Endothelial cell (in vitro differentiated cells): Measurements from ENCODE around the gene DCAF12. TPM values are rescaled to one million over a fixed set of nuclear protein-coding genes. Genes with fewer than 3 reads are reported as not detected.
A peak's percentile ranks its signal among the peaks of the same experiment; 100 is the strongest.

Experiments used
- DNase-seq: peaks from one replicate; pipeline ENCODE4 v3.0.0; 2021; ENCODE audit warnings: low spot score
- H3K27ac Mint-ChIP-seq: one replicate; pipeline ENCODE4 v1.8.0; 2021; ENCODE audit warnings: mixed read lengths, inconsistent platforms; ENCODE audit not compliant: unreplicated experiment
- H3K27me3 Mint-ChIP-seq: one replicate; pipeline ENCODE4 v1.8.0; 2021; ENCODE audit warnings: mild to moderate bottlenecking, moderate library complexity, mixed read lengths, inconsistent platforms; ENCODE audit not compliant: unreplicated experiment
- H3K36me3 Mint-ChIP-seq: one replicate; pipeline ENCODE4 v1.8.0; 2021; ENCODE audit warnings: mild to moderate bottlenecking, low read depth, mixed read lengths, inconsistent platforms; ENCODE audit not compliant: unreplicated experiment
- H3K4me1 Mint-ChIP-seq: one replicate; pipeline ENCODE4 v1.8.0; 2021; ENCODE audit warnings: mild to moderate bottlenecking, mixed read lengths, inconsistent platforms; ENCODE audit not compliant: unreplicated experiment
- H3K4me3 Mint-ChIP-seq: one replicate; pipeline ENCODE4 v1.8.0; 2021; ENCODE audit warnings: mild to moderate bottlenecking, mixed read lengths, inconsistent platforms; ENCODE audit not compliant: unreplicated experiment
- H3K9me3 Mint-ChIP-seq: one replicate; pipeline ENCODE4 v1.8.0; 2021; ENCODE audit warnings: mixed read lengths, inconsistent platforms; ENCODE audit not compliant: unreplicated experiment
- total RNA-seq: library from RNA; stranded (reverse); fragmentation: NEBNext Ultra II Directional; extraction: Animal tissue kit (Norgen Biotek cat#: 25700); gene quantifications from one replicate; pipeline ENCODE4 v1.2.1, GENCODE V29; 2021; ENCODE audit not compliant: unreplicated experiment
- TF ChIP-seq, protein P1 (sequence below): fragments of 200-600 bp; sonication (generic); IDR thresholded peaks from one replicate; pipeline ENCODE4 v1.5.0; 2021; ENCODE audit warnings: antibody characterized with exemption; ENCODE audit not compliant: unreplicated experiment

The DCAF12 gene
- total RNA-seq, 1 donor from 2014 or later, result 47.3 TPM

DNA sequence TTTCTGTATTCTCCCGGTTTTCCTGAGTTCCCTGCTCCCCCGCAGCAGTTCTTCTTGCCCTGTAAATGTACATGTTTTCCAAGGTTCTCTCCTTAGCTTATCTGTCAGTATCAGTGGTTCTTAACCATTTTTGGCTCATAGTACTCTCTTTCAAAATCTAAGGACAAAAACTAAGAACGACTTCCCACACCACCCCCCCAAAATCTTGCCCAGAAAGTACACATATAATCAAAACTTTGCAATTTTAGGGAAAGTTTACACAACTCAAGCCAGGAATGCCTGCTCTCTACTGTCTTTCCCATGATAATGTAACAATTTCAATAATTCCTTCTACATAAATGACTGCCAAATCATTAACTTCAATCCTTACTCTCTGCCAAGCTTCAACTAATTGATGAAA is 4.5 kb downstream of the DCAF12 start:
- peaks cover 29% of the 10 kb centered on the region for H3K36me3 Mint-ChIP-seq
- H3K9me3 Mint-ChIP-seq, result no peaks in the 10 kb centered on the region
- peaks cover 9% of the 10 kb centered on the region for H3K27me3 Mint-ChIP-seq
- peak overlapping the region; percentile 62 for H3K27ac Mint-ChIP-seq
- DNase-seq, result no peak
- H3K4me3 Mint-ChIP-seq, result peak overlapping the region; percentile 7
- peaks cover 40% of the 10 kb centered on the region for H3K4me1 Mint-ChIP-seq
- TF ChIP-seq, protein P1, sequence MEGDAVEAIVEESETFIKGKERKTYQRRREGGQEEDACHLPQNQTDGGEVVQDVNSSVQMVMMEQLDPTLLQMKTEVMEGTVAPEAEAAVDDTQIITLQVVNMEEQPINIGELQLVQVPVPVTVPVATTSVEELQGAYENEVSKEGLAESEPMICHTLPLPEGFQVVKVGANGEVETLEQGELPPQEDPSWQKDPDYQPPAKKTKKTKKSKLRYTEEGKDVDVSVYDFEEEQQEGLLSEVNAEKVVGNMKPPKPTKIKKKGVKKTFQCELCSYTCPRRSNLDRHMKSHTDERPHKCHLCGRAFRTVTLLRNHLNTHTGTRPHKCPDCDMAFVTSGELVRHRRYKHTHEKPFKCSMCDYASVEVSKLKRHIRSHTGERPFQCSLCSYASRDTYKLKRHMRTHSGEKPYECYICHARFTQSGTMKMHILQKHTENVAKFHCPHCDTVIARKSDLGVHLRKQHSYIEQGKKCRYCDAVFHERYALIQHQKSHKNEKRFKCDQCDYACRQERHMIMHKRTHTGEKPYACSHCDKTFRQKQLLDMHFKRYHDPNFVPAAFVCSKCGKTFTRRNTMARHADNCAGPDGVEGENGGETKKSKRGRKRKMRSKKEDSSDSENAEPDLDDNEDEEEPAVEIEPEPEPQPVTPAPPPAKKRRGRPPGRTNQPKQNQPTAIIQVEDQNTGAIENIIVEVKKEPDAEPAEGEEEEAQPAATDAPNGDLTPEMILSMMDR, result no peak

DNA sequence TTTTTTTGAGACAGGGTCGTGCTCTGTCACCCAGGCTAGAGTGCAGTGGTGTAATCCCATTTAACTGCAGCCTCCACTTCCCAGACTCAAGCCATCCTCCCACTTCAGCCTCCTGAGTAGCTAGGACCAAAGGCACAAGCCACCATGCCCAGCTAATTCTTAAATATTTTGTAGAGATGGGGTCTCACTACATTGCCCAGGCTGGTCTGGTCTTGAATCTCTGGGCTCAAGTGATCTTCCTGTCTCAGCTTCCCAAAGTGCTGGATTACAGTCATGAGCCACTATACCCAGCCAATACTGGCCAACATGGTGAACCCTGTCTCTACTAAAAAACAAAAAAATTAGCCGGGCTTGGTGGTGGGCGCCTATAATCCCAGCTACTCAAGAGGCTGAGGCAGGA is 6.8 kb downstream of the DCAF12 start:
- Mint-ChIP-seq H3K4me1 (peaks cover 28% of the 10 kb centered on the region), H3K27ac (no peak overlapping the region), H3K27me3 (peaks cover 6% of the 10 kb centered on the region), H3K4me3 (no peak overlapping the region), H3K9me3 (no peaks in the 10 kb centered on the region), H3K36me3 (peaks cover 31% of the 10 kb centered on the region)
- TF ChIP-seq, protein P1, result no peak
- no peak for DNase-seq

DNA sequence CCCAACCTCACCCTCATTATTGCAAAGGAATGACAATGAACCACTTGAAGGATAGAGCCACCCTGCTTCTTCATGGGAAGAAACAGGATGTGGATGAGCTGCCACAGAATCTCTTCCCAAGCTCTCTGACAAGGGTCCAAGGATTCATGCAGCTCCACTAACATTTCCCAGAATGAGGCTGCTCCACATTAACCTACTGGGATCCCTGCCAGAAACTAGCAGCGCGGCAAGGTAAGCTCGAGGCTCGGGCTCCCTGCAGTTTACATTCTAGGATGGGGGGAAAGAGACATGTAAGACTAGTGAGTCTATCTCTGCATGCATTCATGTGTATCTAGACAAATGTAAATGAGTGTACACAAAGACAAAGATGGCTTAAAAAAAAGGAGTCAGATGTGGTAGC is 12.1 kb downstream of the DCAF12 start:
- DNase-seq, result no peak
- TF ChIP-seq, protein P1, result no peak
- H3K9me3 Mint-ChIP-seq, result no peaks in the 10 kb centered on the region
- H3K36me3 Mint-ChIP-seq, result peaks cover 22% of the 10 kb centered on the region
- peaks cover 3% of the 10 kb centered on the region for H3K27me3 Mint-ChIP-seq
- H3K27ac Mint-ChIP-seq, result no peak overlapping the region
- no peak overlapping the region for H3K4me3 Mint-ChIP-seq
- H3K4me1 Mint-ChIP-seq, result peaks cover 3% of the 10 kb centered on the region

DNA sequence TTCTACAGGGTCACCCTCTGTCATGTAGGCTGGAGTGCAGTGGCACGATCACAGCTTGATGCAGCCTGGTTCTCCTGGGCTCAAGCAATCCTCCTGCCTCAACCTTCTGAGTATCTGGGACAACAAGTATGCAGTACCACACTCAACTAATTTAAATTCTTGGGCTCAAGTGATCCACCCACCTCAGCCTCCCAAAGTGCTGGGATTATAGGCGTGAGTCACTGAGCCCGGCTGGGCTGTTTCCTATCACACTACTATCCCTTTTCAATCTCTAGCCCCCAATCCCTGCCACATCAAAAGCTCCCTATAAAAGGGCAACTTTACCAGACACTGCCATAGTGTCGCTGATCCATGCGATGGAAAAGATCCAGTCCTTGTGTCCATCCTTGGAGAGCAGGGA is 20.4 kb downstream of the DCAF12 start:
- Mint-ChIP-seq H3K4me3 (no peak overlapping the region), H3K27me3 (no peaks in the 10 kb centered on the region), H3K27ac (no peak overlapping the region), H3K4me1 (no peaks in the 10 kb centered on the region), H3K36me3 (peaks cover 38% of the 10 kb centered on the region), H3K9me3 (no peaks in the 10 kb centered on the region)
- TF ChIP-seq, protein P1, result no peak
- no peak for DNase-seq

DNA sequence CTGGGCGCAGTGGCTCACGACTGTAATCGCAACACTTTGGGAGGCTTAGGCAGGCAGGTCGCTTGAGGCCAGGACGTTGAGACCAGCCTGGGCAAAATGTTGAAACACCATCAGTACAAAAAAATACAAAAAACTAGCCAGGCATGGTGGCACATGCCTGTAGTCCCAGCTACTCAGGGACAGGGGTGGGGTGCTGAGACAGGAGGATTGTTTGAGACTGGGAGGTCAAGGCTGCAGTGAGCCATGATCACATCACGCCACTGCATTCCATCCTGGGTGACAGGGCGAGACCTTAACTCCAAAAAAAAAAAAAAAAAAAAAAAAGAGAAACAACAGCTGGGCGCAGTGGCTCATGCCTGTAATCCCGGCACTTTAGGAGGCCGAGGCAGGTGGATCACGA is 23.7 kb downstream of the DCAF12 start:
- Mint-ChIP-seq H3K27me3 (no peaks in the 10 kb centered on the region), H3K27ac (no peak overlapping the region), H3K36me3 (peaks cover 31% of the 10 kb centered on the region), H3K4me1 (no peaks in the 10 kb centered on the region), H3K4me3 (peak overlapping the region; percentile 56), H3K9me3 (no peaks in the 10 kb centered on the region)
- no peak for DNase-seq
- TF ChIP-seq, protein P1, result no peak
